Embryonic facial prominence (tissue), 1 donor: Measurements from ENCODE around the gene CRISPLD2.
"Not testable (repeated sequence)": the region's sequence is repeated elsewhere in the genome, so short reads cannot be mapped to it uniquely, and the experiment has no call there.

ENCODE experiments used
- DNase-seq: peaks from one replicate; pipeline ENCODE4 v3.0.0-alpha.2; 2016; ENCODE audit errors: extremely low spot score

Gene CRISPLD2

DNA sequence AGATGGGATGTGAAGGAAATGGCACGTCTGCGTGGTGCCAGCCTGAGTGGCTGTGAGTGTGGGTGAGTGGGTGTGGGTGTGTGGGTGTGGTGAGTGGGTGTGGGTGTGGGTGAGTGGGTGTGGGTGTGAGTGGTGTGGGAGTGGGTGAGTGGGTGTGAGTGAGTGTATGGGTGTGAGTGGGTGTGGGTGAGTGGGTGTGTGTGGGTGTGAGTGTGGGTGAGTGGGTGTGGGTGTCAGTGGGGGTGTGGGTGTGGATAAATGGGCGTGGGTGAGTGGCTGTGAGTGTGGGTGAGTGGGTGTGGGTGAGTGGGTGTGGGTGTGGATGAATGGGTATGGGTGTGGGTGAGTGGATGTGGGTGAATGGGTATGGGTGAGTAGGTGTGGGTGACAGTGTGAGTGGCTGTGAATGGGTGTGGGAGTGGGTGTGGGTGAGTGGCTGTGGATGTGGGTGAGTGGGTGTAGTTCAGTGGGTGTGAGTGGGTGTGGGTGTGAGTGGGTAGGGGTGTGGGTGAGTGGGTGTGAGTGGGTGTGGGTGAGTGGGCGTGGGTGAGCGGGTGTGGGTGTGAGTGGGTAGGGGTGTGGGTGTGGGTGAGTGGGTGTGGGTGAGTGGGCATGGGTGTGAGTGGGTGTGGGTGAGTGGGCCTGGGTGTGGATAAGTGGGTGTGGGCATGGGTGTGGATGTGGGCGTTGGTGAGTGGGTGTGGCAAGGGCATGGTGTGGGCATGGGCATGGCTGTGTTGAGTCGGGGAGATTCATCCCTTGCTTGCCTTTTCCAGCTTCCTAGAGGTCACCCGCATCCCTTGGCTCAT is 110.7 kb downstream of the CRISPLD2 start:
- DNase-seq, result no peak

- no peak for DNase-seq
Observed at GRCh38 chr16:84931107-84931494, 111.3 kb downstream of the CRISPLD2 start.

GRCh38 chr16:84931506-84931905 is 111.7 kb downstream of the CRISPLD2 start:
- no peak for DNase-seq

DNA sequence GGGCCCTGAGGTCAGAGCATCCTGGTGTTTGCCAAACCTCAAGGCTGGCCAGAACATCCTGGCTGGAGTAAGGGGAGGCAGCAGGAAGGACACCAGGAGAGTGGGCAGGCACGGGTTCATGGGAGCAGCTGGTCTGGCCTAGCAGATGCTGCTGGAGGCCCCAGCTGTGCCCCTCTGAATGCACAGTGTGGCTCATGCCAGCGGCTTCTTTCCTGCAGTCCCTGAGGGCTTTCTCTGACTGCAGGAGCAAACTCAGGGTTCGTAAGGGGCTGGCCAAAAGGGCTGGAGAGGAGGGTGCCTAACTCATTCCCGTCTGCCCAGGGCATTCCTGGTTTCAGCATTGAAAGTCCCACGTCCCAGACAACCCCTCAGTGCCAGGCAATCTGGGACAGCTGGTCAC is 112.9 kb downstream of the CRISPLD2 start:
- no peak for DNase-seq

- DNase-seq, result no peak
Observed at GRCh38 chr16:84933774-84934631, 114.2 kb downstream of the CRISPLD2 start.

GRCh38 chr16:84937196-84938005 is 117.6 kb downstream of the CRISPLD2 start:
- DNase-seq, result no peak

GRCh38 chr16:84938616-84939015 is 118.8 kb downstream of the CRISPLD2 start:
- not testable (repeated sequence) for DNase-seq

- DNase-seq, result no peak
Observed at GRCh38 chr16:84940670-84941551, 121.1 kb downstream of the CRISPLD2 start.

DNA sequence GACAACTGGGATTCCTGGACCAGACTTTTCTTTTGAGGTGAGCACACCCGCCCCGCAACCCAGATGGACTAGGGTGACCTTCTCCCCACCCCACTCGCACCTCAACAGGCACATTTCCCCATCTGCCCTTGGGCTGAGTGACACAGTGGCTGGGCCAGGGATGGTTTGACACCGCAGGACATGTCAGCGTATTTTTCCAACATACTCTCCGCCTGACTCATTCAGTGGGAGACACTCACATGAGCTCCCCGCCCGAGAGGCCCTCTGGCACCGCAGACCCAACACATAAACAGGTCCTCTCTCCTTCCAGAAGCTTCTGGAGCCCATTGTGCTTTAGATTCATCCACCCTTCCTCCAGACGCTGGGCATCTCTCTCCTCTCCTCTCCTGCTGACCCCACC is 122.1 kb downstream of the CRISPLD2 start:
- DNase-seq, result no peak

DNA sequence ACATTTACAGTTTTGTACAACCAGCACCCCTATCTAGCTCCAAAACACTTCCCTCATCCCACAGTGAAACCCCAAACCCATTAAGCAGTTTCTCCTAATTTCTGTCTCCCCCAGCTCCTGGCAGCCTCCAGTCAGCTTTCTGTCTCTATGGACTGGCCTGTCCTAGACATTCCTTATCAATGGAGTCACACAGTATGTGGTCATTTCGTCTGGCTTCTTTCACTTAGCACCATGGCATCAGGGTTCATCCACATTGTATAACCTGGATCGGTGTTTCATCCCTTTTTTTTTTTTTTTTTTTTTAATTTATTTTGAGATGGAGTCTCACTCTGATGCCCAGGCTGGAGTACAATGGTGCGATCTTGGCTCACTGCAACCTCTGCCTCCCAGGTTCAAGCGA is 123.0 kb downstream of the CRISPLD2 start:
- no peak for DNase-seq

DNA sequence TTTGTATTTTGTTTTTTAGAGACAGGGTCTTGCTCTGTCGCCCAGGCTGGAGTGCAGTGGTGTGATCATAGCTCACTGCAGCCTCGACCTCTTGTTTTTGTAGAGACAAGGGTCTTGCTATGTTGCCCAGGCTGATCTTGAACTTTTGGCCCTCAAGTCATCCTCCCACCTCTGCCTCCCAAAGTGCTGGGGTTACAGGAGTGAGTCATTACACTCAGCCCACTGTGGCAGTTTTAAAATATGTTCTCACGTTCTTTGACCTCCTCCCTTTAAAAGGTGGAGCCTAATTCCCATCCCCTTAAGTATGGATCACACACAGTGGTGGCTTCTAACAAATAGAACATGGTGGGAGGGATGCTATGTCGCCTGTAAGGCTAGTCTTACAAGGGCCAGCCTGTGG is 123.8 kb downstream of the CRISPLD2 start:
- DNase-seq, result no peak

DNA sequence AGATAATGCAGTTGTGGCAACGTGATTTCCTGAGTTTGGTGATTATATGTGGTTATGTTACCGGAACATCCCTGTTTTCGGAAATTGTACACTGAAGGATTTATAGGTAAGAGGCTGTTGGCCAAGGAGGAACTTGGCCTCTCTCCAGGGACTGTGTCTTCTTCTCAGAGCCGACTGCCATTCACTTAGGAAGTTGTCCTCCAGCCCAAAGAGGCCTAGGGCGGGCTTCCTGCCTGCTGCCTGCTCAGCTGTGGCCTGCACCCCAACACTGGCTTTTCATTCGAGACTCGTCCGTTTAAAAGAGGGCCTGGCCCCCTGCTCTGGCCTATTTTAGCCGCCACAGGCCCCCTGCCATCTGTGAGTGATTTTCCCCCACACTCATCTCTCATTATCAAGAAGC is 127.2 kb downstream of the CRISPLD2 start:
- DNase-seq, result no peak

DNA sequence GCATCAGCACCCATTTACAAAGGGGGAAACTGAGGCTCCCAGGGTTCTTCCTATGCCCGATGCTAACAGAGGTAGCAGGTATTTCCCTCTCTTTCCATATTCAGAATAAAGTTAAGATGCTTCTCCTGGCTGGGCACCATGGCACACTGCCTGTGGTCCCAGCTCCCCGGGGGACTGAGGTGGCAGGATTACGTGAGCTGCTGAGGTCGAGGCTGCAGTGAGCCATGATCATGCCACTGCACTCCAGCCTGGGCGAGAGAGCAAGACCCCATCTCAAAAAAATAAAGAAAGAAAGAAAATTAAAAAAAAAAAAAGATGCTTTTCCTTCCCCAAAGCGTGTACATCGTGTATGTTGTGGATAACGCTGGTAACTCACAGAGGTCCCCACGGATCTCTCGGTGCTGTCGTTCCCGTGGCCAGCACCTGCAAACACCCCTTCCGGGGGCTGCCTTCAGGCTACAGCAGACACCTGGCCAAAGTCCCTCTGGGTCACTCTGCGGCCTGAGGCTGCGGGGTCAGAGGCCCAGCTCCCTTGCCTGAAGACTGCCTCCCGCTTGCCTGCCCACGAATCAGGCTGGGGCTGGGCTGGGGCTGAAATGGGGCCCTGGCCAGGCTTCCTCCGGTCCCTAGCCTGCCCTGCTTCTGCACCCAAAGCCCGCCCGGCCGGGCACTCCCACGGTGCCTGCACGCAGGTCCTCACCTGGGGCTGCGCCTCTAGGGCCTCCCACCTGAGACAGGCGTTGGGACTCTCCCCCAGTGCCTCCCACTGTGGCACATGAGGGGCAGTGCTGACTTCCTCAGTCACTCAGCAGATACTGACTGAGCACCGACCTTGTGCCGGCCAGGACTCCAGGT is 128.4 kb downstream of the CRISPLD2 start:
- DNase-seq, result no peak

DNA sequence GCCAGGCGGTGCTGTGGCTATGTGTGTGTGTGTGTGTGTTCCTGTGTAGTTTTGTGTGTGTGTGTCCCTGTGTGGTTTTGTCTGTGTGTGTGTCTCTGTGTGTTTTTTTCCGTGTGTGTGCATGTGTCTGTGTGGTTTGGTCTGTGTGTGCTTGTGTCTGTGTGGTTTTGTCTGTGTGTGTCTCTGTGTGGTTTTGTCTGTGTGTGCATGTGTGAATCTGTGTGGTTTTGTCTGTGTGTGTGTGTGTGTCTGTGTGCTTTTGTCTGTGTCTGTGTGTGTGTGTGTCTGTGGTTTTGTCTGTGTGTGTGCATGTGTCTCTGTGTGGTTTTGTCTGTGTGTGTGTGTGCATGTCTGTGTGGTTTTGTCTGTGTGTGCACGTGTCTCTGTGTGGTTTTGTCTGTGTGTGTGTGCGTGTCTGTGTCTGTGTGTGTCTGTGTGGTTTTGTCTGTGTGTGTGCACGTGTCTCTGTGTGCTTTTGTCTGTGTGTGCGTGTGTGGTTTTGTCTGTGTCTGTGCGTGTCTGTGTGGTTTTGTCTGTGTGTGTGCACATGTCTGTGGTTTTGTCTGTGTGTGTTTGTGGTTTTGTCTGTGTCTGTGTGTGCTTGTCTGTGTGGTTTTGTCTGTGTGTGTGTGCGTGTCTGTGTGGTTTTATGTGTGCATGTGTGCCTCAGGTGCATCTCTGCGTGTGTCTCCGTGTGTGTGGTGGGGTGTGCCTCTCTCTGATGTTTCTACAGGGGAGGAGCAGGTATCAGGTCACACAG is 129.2 kb downstream of the CRISPLD2 start:
- DNase-seq, result no peak

- no peak for DNase-seq
Observed at GRCh38 chr16:84949772-84950436, 130.1 kb downstream of the CRISPLD2 start.

DNA sequence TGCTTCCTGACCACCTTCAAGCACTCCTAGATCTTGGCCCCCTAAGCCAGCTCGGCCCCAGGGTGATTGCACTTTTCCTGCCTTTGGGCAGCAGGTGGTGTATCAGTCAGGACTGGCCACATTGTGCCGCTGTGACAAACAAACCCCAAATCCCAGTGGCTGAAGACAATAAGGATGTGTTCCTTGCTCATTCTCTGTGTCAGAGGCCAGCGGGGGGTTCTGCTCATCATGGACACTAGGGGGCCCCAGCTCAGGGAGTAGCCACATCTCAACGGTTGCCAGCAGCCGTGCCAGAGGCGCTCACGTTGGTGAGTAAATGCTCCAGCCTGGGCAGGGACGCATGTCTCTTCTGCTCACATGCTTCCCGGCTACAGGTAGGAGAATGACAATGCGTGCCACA is 131.1 kb downstream of the CRISPLD2 start:
- no peak for DNase-seq

DNA sequence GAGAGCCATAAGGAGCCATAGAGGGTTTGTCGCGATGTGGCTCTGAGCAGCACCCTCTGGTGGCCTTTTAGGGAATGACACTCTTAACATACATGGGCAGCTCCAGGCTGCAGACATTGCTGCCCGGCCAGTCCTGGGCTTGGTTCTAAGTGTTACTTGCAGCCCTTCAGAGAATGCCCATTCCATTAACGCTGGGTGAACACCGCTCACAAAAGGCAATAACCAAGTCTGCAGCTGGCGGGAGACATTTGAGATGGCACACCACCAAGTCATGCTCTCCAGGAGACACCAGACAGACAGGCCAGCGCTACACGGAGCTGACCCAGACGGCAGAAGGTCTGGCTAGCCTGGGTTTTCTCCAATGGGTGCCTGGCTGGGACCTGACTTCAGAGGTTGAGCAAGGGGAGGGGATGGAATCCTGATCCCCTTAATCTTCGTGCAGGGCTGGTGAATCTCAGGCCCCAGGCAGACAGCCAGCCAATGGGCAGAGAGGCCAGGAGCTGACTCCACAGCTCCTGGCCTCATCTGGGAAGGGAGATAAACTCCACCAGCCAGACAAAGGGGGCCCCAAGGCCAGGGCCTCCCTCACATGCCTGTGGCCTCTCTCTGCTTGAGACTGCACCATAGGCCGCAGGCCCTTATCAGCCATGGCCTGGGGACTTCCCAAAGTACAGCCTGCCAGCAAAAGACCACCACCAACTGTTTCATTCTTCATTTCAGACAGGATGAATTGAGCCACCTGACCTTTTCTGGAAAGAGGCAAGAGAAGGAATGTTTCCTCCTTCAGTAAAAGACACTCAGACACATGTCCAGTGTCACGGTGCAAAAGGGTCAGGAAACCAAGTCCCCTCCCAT is 132.8 kb downstream of the CRISPLD2 start:
- DNase-seq, result peak; percentile 56

DNA sequence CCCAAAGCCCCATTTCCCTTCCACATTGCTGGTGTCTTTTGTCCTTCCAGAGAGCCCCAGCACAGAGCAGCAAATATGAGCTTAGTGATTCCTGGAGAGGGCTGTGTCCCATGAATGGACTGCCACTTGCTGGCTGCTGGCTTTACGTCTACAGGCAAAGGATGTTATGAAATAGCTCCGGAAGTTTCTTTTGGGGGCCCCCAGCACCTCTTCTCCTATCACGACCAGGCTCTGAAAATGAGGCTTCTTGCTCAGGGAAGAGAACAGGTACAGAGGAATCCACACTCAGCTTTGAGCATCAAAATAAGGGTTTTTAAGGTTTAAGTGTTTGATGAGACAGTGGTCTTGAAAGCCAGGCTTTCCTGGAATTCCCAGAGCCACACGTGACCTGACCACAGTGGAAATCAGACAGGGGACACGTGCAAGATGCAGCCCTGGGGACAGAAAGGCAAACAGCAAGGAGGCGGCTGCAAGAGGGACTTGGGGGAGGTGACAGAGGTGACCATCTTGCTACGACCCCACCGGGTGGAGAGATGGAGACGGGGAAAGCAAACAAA is 133.5 kb downstream of the CRISPLD2 start:
- DNase-seq, result no peak
